K562 (cell line): ENCODE data around the gene SH3GLB2. TPM values are rescaled to one million over a fixed set of nuclear protein-coding genes. Genes with fewer than 3 reads are reported as not detected.
A peak's percentile ranks its signal among the peaks of the same experiment; 100 is the strongest.

ENCODE experiments used
- CBFA2T3 ChIP-seq: fragments of 450-650 bp; IDR thresholded peaks from 2 replicates; pipeline ENCODE4 v1.6.1; 2017
- CREB1 ChIP-seq, 2 experiments: sonication (generic) in 1 of 2; formaldehyde crosslinking in 1 of 2; IDR thresholded peaks; 2 replicates each; pipeline versions ENCODE4 v1.6.1 to v1.8.0; 2012 to 2022; ENCODE audit warnings: inconsistent platforms in 1 of 2, mild to moderate bottlenecking in 1 of 2, missing genetic modification reagents in 1 of 2, moderate library complexity in 1 of 2
- ETV6 ChIP-seq, 3 experiments: fragments of 150-350 bp in 1 of 3; sonication (generic) in 1 of 3; formaldehyde crosslinking in 1 of 3; IDR thresholded peaks; 2 replicates each; pipeline versions ENCODE4 v1.6.1 to v1.8.0; 2014 to 2022; ENCODE audit warnings: borderline replicate concordance in 2 of 3, low read depth in 2 of 3, antibody characterized with exemption in 1 of 3, low read length in 1 of 3, mild to moderate bottlenecking in 1 of 3, missing genetic modification reagents in 1 of 3
- MBD2 ChIP-seq: sonication (generic); IDR thresholded peaks from 2 replicates; pipeline ENCODE4 v1.6.1; 2016; ENCODE audit warnings: low read depth, borderline replicate concordance
- POLR2G ChIP-seq: fragments of 200-400 bp; formaldehyde crosslinking; IDR thresholded peaks from 2 replicates; pipeline ENCODE4 v1.6.1; 2017; ENCODE audit warnings: low read depth, mild to moderate bottlenecking, antibody characterized with exemption, low read length, moderate library complexity
- SP1 ChIP-seq: sonication (generic); formaldehyde crosslinking; IDR thresholded peaks from 2 replicates; pipeline ENCODE4 v1.8.1; 2022; ENCODE audit warnings: mild to moderate bottlenecking, missing genetic modification reagents
- ZBTB17 ChIP-seq: fragments of 450-650 bp; formaldehyde crosslinking; IDR thresholded peaks from 2 replicates; pipeline ENCODE4 v1.4.0; 2020; ENCODE audit warnings: mild to moderate bottlenecking
- polyA plus RNA-seq, 8 experiments: library from polyadenylated mRNA; depleted of rRNA in 4 of 8; stranded (reverse) in 5 of 8; unstranded in 3 of 8; fragments of >200 nt; fragmentation: Nextera tagmentation in 2 of 8; fragmentation: Illumina TruSeq in 1 of 8; extraction: Ambion mirVana in 2 of 8; extraction: Trizol in 1 of 8; gene quantifications; 2 replicates each; pipeline versions ENCODE4 v1.2.1 to v1.2.3, GENCODE V29; 2011 to 2014; ENCODE audit warnings: inconsistent platforms in 1 of 8, missing spikeins in 1 of 8
- total RNA-seq, 7 experiments: library from RNA; depleted of rRNA in 6 of 7; stranded (reverse); fragments of >200 nt in 6 of 7; fragmentation: Illumina TruSeq in 2 of 7; extraction: Trizol in 2 of 7; gene quantifications; 2 replicates each; pipeline versions ENCODE4 v1.2.1 to v1.2.3, GENCODE V29; 2011 to 2021; ENCODE audit warnings: low replicate concordance in 1 of 7
- TF ChIP-seq, protein P1 (sequence below), 2 experiments: fragments of 450-650 bp in 1 of 2; IDR thresholded peaks; 2 replicates each; pipeline ENCODE4 v1.6.1; 2011 to 2017; ENCODE audit warnings: low read depth in 2 of 2, antibody characterized with exemption in 1 of 2, borderline replicate concordance in 1 of 2, low read length in 1 of 2, mild to moderate bottlenecking in 1 of 2, mixed read lengths in 1 of 2; ENCODE audit not compliant: control insufficient read depth in 1 of 2
- TF ChIP-seq, protein P2 (sequence below): sonication (generic); formaldehyde crosslinking; IDR thresholded peaks from 2 replicates; pipeline ENCODE4 v1.8.1; 2023; ENCODE audit warnings: missing genetic modification reagents, mild to moderate bottlenecking, borderline replicate concordance
- TF ChIP-seq, protein P3 (sequence below): fragments of 450-650 bp; formaldehyde crosslinking; conservative IDR thresholded peaks from 2 replicates; pipeline ENCODE4 v1.4.0; 2022; ENCODE audit warnings: mild to moderate bottlenecking, missing genetic modification characterization
- TF ChIP-seq, protein P4 (sequence below): fragments of 450-650 bp; IDR thresholded peaks from 2 replicates; pipeline ENCODE4 v1.7.1; 2018; ENCODE audit warnings: mild to moderate bottlenecking, low read depth; ENCODE audit not compliant: partially characterized antibody

Gene SH3GLB2
- total and polyA plus RNA-seq, 9 of the 15 experiments (the other 6 are each of a cell fraction or from before 2014, with no cell fraction given): 0.20 to 118 (median 58.8) TPM

DNA sequence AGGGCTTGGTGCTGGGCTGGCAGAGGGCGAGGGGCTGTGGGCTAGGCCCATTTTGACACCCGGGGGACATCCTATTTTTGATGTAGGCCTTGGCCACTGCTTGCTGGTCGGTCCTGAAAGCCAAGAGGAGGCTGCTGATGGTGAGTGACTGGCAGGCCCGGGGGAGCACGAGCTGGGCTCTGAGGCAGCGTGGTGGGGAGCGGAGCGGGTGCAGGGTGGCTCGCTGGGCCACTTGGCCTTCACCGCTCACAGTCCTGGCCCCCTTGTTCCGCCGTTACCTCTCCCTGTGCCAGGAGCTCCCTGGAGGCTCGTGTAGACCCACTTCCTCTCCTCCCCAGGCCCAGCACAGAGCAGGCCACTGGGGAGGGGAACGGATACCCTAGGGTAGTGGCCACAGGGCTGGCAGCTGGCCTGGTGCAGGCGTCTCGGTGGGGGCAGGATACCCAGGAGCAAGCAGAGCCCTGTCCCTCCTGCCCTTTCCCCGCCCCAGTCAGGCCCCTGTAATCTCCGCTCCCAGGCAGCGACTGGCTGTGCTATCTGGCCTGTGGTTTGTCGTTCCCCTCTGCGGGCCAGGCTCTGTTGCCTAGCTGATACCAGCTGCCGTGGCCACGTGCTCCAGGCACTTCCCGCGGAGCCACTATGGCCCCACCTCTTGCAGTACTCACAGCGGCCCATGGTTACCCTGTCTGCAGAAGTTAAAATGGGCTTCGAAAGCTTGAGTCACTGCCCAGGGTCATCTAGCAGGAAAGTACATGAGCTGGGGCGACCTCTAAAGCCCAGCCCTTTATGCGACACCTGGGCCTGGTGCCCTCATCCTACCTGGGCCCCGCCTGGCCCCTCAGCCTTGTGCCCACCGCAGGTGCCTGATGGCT, 41.1 kb upstream of the SH3GLB2 start (continued):
- TF ChIP-seq, protein P1, sequence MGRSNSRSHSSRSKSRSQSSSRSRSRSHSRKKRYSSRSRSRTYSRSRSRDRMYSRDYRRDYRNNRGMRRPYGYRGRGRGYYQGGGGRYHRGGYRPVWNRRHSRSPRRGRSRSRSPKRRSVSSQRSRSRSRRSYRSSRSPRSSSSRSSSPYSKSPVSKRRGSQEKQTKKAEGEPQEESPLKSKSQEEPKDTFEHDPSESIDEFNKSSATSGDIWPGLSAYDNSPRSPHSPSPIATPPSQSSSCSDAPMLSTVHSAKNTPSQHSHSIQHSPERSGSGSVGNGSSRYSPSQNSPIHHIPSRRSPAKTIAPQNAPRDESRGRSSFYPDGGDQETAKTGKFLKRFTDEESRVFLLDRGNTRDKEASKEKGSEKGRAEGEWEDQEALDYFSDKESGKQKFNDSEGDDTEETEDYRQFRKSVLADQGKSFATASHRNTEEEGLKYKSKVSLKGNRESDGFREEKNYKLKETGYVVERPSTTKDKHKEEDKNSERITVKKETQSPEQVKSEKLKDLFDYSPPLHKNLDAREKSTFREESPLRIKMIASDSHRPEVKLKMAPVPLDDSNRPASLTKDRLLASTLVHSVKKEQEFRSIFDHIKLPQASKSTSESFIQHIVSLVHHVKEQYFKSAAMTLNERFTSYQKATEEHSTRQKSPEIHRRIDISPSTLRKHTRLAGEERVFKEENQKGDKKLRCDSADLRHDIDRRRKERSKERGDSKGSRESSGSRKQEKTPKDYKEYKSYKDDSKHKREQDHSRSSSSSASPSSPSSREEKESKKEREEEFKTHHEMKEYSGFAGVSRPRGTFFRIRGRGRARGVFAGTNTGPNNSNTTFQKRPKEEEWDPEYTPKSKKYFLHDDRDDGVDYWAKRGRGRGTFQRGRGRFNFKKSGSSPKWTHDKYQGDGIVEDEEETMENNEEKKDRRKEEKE (IDR thresholded peaks at IDR 0.05; ENCODE audit: borderline replicate concordance in 1 of 2, control insufficient read depth in 1 of 2, low read depth in 2 of 2, low read length in 1 of 2): peak in 1 of 2 experiments; percentile 46; a peak in 1 of 4 replicates
- TF ChIP-seq, protein P2, sequence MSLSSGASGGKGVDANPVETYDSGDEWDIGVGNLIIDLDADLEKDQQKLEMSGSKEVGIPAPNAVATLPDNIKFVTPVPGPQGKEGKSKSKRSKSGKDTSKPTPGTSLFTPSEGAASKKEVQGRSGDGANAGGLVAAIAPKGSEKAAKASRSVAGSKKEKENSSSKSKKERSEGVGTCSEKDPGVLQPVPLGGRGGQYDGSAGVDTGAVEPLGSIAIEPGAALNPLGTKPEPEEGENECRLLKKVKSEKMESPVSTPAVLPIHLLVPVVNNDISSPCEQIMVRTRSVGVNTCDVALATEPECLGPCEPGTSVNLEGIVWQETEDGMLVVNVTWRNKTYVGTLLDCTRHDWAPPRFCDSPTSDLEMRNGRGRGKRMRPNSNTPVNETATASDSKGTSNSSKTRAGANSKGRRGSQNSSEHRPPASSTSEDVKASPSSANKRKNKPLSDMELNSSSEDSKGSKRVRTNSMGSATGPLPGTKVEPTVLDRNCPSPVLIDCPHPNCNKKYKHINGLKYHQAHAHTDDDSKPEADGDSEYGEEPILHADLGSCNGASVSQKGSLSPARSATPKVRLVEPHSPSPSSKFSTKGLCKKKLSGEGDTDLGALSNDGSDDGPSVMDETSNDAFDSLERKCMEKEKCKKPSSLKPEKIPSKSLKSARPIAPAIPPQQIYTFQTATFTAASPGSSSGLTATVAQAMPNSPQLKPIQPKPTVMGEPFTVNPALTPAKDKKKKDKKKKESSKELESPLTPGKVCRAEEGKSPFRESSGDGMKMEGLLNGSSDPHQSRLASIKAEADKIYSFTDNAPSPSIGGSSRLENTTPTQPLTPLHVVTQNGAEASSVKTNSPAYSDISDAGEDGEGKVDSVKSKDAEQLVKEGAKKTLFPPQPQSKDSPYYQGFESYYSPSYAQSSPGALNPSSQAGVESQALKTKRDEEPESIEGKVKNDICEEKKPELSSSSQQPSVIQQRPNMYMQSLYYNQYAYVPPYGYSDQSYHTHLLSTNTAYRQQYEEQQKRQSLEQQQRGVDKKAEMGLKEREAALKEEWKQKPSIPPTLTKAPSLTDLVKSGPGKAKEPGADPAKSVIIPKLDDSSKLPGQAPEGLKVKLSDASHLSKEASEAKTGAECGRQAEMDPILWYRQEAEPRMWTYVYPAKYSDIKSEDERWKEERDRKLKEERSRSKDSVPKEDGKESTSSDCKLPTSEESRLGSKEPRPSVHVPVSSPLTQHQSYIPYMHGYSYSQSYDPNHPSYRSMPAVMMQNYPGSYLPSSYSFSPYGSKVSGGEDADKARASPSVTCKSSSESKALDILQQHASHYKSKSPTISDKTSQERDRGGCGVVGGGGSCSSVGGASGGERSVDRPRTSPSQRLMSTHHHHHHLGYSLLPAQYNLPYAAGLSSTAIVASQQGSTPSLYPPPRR (CRISPR knock-in tag): peak; percentile 99
- TF ChIP-seq, protein P3, sequence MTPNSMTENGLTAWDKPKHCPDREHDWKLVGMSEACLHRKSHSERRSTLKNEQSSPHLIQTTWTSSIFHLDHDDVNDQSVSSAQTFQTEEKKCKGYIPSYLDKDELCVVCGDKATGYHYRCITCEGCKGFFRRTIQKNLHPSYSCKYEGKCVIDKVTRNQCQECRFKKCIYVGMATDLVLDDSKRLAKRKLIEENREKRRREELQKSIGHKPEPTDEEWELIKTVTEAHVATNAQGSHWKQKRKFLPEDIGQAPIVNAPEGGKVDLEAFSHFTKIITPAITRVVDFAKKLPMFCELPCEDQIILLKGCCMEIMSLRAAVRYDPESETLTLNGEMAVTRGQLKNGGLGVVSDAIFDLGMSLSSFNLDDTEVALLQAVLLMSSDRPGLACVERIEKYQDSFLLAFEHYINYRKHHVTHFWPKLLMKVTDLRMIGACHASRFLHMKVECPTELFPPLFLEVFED: peak; percentile 75; the same call in 1 of the 2 replicates
- TF ChIP-seq CBFA2T3 (peak; percentile 100), MBD2 (peak; percentile 91), CREB1 (IDR thresholded peaks at IDR 0.05) (peak; percentile 84), CREB1 (CRISPR knock-in tag; IDR thresholded peaks at IDR 0.05) (peak; percentile 77), ZBTB17 (peak; percentile 68), POLR2G (peak; percentile 67), ETV6 (IDR thresholded peaks at IDR 0.05; ENCODE audit: borderline replicate concordance in 1 of 2, low read depth in 2 of 2, low read length in 1 of 2) (0 out of 4 replicates have a peak, but pooled peaks of 1 of the 2 experiments have one; percentile 42), ETV6 (CRISPR knock-in tag; IDR thresholded peaks at IDR 0.05; ENCODE audit: borderline replicate concordance) (no peak), SP1 (CRISPR knock-in tag) (peak; percentile 95)
- TF ChIP-seq, protein P4, sequence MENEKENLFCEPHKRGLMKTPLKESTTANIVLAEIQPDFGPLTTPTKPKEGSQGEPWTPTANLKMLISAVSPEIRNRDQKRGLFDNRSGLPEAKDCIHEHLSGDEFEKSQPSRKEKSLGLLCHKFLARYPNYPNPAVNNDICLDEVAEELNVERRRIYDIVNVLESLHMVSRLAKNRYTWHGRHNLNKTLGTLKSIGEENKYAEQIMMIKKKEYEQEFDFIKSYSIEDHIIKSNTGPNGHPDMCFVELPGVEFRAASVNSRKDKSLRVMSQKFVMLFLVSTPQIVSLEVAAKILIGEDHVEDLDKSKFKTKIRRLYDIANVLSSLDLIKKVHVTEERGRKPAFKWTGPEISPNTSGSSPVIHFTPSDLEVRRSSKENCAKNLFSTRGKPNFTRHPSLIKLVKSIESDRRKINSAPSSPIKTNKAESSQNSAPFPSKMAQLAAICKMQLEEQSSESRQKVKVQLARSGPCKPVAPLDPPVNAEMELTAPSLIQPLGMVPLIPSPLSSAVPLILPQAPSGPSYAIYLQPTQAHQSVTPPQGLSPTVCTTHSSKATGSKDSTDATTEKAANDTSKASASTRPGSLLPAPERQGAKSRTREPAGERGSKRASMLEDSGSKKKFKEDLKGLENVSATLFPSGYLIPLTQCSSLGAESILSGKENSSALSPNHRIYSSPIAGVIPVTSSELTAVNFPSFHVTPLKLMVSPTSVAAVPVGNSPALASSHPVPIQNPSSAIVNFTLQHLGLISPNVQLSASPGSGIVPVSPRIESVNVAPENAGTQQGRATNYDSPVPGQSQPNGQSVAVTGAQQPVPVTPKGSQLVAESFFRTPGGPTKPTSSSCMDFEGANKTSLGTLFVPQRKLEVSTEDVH: peak; percentile 88
